NCI-H1436 treated with DMSO at 0.1 percent for 48 hours (cell line): ENCODE data around the gene PRRC2C.

ENCODE experiments used
- DNase-seq: peaks from one replicate; lab custom pipeline; 2025; lab: John Stamatoyannopoulos, UW

The PRRC2C gene

GRCh38 chr1:171637928-171638576 lies 152.7 kb downstream of the PRRC2C start:
- DNase-seq, result no peak

- DNase-seq, result no peak
Observed at GRCh38 chr1:171640225-171640624, 154.9 kb downstream of the PRRC2C start.

DNA sequence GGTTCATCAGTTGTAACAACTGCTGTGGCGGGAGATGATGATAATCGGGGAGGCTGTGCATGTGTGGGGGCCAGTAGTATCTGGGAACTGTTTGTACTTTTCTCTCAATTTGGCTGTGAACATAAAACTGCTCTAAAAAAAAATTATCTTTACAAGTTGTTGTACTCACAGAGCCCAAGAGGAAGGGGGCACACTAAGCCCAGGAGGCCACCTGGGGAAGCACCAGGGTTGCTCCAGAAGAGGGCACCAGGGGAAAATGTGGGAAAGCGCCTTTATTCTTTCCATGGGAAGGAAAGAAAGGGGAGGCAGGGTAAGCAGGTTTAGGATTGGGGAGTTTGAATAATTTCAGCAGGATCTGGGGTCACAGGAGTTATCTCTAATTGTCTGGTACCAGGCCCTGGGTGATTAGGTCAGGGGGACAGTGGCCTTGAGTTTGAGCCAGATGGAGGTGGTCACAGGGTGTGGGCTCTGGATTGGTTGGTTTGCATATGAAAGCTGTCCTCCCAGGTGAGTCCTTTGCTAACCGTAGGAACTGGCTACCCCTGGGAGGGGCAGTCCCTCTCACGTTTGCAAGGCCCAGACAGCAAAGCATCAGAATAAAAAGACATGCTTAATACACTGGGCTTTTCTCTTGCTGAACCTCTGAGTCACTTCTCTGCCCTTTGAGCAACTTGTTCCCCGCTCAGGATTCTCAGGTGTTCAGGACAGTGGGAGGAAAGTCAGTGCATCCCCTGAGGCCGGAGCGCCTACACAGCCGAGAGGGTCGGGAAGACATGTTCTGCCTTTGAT lies 155.9 kb downstream of the PRRC2C start:
- DNase-seq, result no peak

GRCh38 chr1:171642197-171642596 lies 156.9 kb downstream of the PRRC2C start:
- no peak for DNase-seq
